ENCODE data around the gene SULT1E1.
"Not testable (repeated sequence)": the region's sequence is repeated elsewhere in the genome, so short reads cannot be mapped to it uniquely, and the experiment has no call there.

SULT1E1 gene

DNA sequence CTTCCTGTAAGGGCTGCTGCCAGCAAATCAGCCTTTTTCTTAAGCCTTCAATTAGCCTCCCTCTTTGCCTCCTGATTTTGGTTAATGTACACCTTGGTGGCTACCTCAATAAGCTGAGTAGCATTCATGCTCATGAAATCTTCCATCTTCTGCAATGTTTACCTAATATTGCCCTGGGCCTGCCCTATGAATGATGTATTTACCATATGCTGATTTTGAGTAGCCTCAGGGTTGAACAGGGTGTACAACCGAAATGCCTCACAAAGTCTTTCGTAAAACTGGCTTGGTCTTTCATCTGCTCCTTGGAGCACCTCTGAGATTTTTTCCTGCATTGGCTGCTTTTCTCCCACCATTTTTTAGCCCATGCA is 29.8 kb downstream of the SULT1E1 start:
- H3K27ac ChIP-seq (ENCODE audit: low read length): no peak overlapping the region
- H4K20me1 ChIP-seq (ENCODE audit: insufficient read depth, low read length): no peaks in the 10 kb centered on the region
- no peaks in the 10 kb centered on the region for H3K79me2 ChIP-seq (ENCODE audit: low read length)
- H3K4me1 ChIP-seq (ENCODE audit: low read length): peaks cover 14% of the 10 kb centered on the region
- H3K4me2 ChIP-seq (ENCODE audit: low read length): no peak overlapping the region
- no peaks in the 10 kb centered on the region for H3K36me3 ChIP-seq (replicated peaks; ENCODE audit: low read depth, low read length)
- H3K4me3 ChIP-seq (ENCODE audit: low read length): no peak overlapping the region
- H3K9me3 ChIP-seq (ENCODE audit: insufficient read depth, low read length): no peaks in the 10 kb centered on the region
- TF ChIP-seq, protein P1, sequence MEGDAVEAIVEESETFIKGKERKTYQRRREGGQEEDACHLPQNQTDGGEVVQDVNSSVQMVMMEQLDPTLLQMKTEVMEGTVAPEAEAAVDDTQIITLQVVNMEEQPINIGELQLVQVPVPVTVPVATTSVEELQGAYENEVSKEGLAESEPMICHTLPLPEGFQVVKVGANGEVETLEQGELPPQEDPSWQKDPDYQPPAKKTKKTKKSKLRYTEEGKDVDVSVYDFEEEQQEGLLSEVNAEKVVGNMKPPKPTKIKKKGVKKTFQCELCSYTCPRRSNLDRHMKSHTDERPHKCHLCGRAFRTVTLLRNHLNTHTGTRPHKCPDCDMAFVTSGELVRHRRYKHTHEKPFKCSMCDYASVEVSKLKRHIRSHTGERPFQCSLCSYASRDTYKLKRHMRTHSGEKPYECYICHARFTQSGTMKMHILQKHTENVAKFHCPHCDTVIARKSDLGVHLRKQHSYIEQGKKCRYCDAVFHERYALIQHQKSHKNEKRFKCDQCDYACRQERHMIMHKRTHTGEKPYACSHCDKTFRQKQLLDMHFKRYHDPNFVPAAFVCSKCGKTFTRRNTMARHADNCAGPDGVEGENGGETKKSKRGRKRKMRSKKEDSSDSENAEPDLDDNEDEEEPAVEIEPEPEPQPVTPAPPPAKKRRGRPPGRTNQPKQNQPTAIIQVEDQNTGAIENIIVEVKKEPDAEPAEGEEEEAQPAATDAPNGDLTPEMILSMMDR (IDR thresholded peaks at IDR 0.05; ENCODE audit: low read depth, low read length): no peak
- no peak for TF ChIP-seq EZH2phosphoT487 (IDR thresholded peaks at IDR 0.05; ENCODE audit: low read depth)
- H2AFZ ChIP-seq (ENCODE audit: low read depth, low read length): no peak overlapping the region
- no peak overlapping the region for H3K9ac ChIP-seq (ENCODE audit: low read length)
- H3K27me3 ChIP-seq (ENCODE audit: low read depth, low read length): no peaks in the 10 kb centered on the region

DNA sequence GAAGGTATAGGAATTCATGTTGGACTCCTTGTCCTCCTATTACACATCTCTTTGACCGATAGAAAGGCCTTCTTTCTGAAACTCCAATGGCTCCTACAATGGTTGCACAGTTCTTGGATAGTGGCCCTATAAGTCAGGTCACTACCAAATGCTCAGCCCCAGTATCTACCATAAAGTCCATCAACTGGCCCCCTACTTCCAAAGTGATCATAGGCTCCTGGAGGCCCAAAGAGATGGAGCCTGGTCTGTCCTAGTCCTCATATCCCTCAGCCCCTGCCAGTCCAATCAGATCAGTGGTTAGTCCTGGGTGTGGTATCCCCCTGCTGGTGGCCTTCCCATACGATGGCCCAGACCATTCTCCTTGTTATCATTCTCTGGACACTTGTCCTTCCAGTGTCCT is 30.3 kb downstream of the SULT1E1 start:
- no peaks in the 10 kb centered on the region for H3K27me3 ChIP-seq (ENCODE audit: low read depth, low read length)
- H3K4me2 ChIP-seq (ENCODE audit: low read length): no peak overlapping the region
- TF ChIP-seq, protein P1 (IDR thresholded peaks at IDR 0.05; ENCODE audit: low read depth, low read length): no peak
- no peak for TF ChIP-seq EZH2phosphoT487 (IDR thresholded peaks at IDR 0.05; ENCODE audit: low read depth)
- no peaks in the 10 kb centered on the region for H3K79me2 ChIP-seq (ENCODE audit: low read length)
- no peak overlapping the region for H3K27ac ChIP-seq (ENCODE audit: low read length)
- H3K4me3 ChIP-seq (ENCODE audit: low read length): no peak overlapping the region
- no peaks in the 10 kb centered on the region for H3K9me3 ChIP-seq (ENCODE audit: insufficient read depth, low read length)
- H3K4me1 ChIP-seq (ENCODE audit: low read length): peaks cover 14% of the 10 kb centered on the region
- H4K20me1 ChIP-seq (ENCODE audit: insufficient read depth, low read length): no peaks in the 10 kb centered on the region
- no peak overlapping the region for H2AFZ ChIP-seq (ENCODE audit: low read depth, low read length)
- no peaks in the 10 kb centered on the region for H3K36me3 ChIP-seq (replicated peaks; ENCODE audit: low read depth, low read length)
- H3K9ac ChIP-seq (ENCODE audit: low read length): no peak overlapping the region

DNA sequence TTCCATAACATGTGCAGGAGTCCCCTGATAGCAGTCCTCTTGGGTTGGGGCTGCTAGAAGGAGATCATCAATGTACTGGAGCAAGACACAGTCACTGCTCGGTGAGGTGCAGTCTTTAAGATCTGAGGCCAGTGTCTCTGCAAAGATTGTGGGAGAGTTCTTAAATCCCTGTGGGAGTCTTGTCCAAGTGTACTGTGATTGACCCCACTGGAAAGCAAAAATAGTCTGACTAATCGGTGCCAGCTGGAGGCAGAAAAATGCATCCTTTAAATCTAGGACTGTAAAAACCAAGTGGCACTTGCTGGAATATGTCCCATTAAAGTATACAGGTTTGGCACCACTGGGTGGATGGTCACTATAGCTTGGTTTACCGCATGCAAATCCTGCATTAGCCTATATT is 31.1 kb downstream of the SULT1E1 start:
- Histone ChIP-seq H3K27me3 (ENCODE audit: low read depth, low read length) (no peaks in the 10 kb centered on the region), H3K4me2 (ENCODE audit: low read length) (no peak overlapping the region), H3K36me3 (replicated peaks; ENCODE audit: low read depth, low read length) (no peaks in the 10 kb centered on the region), H4K20me1 (ENCODE audit: insufficient read depth, low read length) (no peaks in the 10 kb centered on the region), H3K79me2 (ENCODE audit: low read length) (no peaks in the 10 kb centered on the region), H3K4me3 (ENCODE audit: low read length) (no peak overlapping the region), H3K4me1 (ENCODE audit: low read length) (peaks cover 14% of the 10 kb centered on the region), H3K9ac (ENCODE audit: low read length) (no peak overlapping the region), H3K9me3 (ENCODE audit: insufficient read depth, low read length) (no peaks in the 10 kb centered on the region), H2AFZ (ENCODE audit: low read depth, low read length) (no peak overlapping the region), H3K27ac (ENCODE audit: low read length) (no peak overlapping the region)
- no peak for TF ChIP-seq EZH2phosphoT487 (IDR thresholded peaks at IDR 0.05; ENCODE audit: low read depth)
- TF ChIP-seq, protein P1 (IDR thresholded peaks at IDR 0.05; ENCODE audit: low read depth, low read length): no peak

DNA sequence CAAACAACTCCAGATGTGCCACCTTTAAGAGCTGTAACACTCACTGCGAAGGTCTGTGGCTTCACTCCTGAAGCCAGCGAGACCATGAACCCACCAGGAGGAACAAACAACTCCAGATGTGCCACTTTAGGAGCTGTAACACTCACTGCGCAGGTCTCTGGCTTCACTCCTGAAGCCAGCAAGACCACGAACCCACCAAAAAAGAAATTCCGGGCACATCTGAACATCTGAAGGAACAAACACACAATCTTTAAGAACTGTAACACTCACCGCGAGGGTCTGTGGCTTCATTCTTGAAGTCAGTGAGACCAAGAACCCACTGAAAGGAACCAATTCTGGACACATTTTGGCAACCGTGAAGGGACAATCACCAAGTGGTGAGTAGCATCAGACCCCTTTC is 34.9 kb downstream of the SULT1E1 start:
- not testable (repeated sequence) for H3K9ac ChIP-seq (ENCODE audit: low read length); H3K4me3 ChIP-seq (ENCODE audit: low read length); H3K27me3 ChIP-seq (ENCODE audit: low read depth, low read length); H3K79me2 ChIP-seq (ENCODE audit: low read length); H4K20me1 ChIP-seq (ENCODE audit: insufficient read depth, low read length); H3K27ac ChIP-seq (ENCODE audit: low read length); H3K36me3 ChIP-seq (replicated peaks; ENCODE audit: low read depth, low read length); H3K4me1 ChIP-seq (ENCODE audit: low read length); H2AFZ ChIP-seq (ENCODE audit: low read depth, low read length); H3K9me3 ChIP-seq (ENCODE audit: insufficient read depth, low read length); H3K4me2 ChIP-seq (ENCODE audit: low read length)
